Measurements from ENCODE around the gene RAE1.

The RAE1 gene

GRCh38 chr20:57401565-57401918 is 50.5 kb downstream of the RAE1 start:
- DNase-seq: no peak

- no peak for DNase-seq
Measured at GRCh38 chr20:57402206-57403125, 51.4 kb downstream of the RAE1 start.

- DNase-seq: no peak
Measured at GRCh38 chr20:57403216-57403615, 52.2 kb downstream of the RAE1 start.

DNA sequence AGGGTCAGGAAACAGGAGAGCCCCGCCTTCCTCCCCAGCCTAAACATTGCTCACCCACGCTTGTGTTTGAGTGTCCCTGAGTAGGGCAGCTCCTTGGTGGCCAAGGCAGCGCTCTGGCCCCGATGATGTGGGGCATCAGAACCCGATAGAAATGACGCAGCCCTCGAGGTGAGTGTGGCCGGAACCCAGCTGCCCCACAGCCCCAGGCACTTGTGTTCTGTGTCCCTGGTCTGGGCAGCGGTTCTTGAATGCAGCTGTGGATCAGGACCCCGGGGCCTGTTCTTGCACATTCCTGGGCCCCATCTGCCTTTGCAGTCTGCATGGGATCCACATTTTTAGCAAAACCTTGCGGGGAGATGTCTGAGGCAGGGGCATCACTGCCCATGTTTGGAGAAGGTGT is 53.0 kb downstream of the RAE1 start:
- DNase-seq: no peak

DNA sequence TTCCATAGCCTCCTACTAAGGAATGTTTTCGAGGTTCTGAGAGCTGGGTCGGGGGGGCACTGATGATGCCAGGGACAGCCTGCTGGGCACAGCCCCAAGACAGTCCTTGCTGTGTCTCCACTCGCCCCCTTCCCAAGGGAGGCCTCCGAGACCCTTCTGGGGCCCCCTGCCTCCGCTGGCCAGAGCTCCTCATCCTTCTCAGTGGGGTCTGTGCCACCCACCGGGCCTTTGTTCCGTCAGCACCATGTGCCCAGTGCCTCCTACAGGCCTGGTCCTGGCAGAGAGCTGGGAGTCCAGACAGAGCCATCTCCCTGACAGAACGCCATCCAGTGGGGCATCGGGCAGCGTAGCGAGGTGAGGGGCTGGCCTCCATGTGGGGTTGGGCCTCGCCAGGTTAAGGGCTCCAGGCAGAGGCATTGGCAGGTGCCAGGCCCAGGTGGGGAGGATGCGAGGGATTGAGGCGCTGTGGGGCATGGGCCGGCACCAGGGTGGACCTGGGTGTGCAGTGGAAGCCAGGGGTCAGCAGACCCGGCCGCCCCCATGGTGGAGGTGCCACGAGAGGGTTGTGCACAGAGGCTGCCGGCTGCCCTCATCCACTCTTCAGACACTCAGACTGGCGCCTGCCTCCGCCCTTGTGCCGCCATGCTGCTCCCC is 53.5 kb downstream of the RAE1 start:
- DNase-seq: no peak

GRCh38 chr20:57405236-57406016 is 54.4 kb downstream of the RAE1 start:
- DNase-seq: no peak

DNA sequence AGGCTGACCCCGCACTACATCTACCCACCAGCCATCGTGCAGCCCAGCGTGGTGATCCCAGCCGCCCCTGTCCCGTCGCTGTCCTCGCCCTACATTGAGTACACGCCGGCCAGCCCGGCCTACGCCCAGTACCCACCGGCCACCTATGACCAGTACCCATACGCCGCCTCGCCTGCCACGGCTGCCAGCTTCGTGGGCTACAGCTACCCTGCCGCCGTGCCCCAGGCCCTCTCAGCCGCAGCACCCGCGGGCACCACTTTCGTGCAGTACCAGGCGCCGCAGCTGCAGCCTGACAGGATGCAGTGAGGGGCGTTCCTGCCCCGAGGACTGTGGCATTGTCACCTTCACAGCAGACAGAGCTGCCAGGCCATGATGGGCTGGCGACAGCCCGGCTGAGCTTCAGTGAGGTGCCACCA is 56.5 kb downstream of the RAE1 start:
- DNase-seq: no peak

DNA sequence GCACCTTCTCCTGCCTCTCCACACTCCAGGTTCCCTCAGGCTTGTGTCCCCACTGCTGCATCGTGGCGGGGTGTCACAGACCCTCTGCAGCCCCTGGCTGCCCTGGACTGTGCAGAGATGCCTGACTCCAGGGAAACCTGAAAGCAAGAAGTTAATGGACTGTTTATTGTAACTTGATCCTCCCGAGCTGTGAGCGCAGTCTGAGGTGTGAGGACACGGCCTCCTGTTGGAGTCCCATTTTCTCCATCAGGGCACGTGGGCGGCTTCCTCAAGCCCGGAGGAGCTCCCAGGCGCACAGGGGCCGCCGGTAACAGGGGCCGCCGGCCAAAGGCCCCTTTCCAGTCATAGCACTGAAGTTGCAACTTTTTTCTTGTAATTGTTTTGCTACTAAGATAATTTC is 57.1 kb downstream of the RAE1 start:
- no peak for DNase-seq

DNA sequence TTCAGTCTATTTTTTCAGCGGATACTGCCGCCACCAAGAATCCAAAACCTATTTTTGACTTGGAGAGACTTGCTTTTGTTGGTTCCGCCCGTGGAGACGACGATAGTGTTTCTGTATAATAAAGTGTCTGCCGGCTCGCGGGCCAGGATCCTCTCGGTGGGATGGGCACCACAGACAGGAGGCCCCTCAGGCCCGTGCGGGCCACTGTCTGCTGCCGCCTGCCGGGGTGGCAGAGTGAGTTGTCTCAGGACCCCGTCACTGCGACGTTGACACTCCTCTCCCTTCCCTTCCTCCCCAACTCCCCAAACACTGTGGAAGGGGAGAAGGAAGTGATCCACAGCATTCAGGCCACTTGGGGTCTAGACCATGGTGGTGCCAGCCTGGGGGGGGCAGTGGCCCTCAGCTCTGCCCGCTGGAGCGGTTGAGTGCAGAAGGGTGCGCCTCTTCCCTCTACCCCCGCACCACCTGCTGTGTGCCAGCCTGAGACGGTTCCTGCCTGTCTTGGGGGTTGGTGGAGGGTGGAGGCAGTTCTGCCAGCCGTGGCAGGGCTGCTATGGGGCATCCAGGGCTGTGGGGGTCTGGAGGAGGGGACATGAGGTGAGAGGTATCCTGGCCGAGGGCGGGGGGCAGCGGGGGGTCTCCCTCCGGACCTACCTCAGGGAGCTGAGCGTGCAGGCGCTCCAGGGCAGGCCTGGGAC is 57.6 kb downstream of the RAE1 start:
- no peak for DNase-seq

GRCh38 chr20:57409316-57409671 is 58.2 kb downstream of the RAE1 start:
- DNase-seq: no peak

- DNase-seq: no peak
Measured at GRCh38 chr20:57409672-57410397, 58.8 kb downstream of the RAE1 start.

DNA sequence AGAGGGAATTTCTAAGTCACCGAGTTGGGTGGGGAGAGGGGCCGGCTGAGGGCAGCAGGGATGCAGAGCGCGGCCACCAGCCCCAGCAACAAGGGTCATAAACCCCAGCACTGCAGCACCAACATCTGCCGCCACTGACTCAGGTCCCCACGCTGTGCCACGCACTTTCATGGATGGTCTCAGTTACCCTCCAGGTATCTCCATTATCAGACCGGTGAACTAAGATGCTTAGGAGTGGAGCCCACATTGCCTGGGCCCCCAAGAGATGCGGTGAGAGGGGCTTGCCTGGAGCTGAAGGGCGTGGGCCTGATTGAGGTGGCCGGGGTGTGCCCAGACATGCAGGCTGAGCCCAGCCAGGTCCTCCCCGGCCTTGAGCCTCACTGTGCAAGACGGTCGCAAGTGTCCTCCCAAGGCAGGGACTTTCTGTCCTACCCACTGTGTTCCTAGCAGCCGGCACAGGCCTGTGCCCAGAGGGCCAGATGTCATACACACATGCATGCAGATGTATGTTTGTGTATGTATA is 59.4 kb downstream of the RAE1 start:
- DNase-seq: no peak

DNA sequence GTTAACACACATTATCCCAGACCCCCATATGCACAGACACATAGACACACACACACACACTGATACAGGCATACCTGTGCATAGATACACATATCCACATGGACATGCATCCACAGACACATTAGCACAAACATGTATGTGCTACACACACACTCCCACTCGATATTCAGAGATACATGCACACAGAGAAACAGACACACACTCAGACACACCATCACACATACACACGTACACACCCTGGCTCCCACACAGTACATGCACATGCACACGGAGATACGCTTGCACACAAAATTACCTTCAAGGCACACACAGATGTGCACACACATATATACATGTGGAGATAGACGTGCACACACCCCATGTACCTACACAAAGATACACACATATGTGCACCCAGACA is 59.9 kb downstream of the RAE1 start:
- DNase-seq: no peak

DNA sequence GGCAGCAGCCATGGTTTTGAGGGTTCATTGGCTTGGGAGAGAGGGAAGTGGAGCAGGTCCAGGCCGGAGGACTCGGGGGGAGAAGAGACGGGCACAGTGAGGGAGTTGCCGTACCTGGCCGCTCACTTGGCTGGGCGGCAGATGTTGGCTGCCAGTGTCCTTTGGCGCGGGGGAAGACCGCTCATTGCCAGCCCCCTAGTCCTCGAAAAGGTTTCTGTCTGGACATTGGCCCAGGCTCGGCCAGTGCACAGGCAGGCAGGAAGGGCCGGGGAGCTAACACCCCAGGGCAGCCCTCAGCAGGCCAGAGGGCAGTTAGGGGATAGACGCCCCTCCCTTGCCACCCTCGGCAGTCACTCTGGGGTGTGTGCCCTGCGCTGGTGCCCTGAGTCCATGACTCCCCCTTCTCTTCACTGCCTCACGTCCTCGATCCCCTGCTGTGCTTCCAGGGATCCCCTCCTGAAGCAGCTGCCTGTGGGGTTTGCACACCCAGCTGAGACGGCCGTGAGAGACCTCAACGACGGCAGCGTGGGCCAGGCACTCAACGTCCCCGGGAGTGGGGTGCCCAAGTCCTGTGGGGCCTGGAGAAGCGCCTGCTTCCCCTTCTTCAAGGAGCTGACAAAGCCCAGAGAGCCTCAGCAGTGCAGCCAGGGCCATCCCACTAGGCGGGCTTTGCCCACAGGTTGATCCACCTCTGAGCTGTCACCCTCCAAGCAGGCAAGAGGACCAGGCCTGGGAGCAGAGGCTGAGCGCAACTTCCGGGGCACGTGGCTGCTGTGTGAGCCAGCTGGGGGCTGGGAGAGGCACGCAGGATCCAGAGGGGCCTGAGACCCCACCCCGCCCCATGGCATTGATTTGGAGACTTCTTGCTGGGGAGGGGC is 60.6 kb downstream of the RAE1 start:
- DNase-seq: no peak

- no peak for DNase-seq
Measured at GRCh38 chr20:57412347-57413029, 61.4 kb downstream of the RAE1 start.

DNA sequence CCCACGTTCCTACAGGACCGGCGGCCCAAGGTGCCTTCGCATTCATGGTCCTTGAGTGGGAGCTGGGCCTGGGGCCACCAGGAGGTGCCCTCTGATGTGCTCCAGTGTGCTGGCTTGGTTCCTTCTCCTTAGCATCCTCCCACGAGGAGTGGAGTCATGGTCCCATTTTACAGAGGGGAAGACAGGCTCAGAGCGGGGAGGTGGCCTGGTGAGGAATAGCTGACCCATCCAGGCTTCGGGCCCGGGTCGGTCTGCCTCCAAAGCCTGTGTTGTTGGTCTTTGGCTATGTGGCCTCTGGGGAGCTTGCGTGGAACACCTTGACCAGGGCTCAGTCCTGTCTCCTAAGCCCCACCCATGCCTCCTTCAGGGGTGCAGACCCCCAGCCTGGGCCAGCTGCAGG is 62.9 kb downstream of the RAE1 start:
- no peak for DNase-seq

- no peak for DNase-seq
Measured at GRCh38 chr20:57414867-57415592, 64.0 kb downstream of the RAE1 start.

DNA sequence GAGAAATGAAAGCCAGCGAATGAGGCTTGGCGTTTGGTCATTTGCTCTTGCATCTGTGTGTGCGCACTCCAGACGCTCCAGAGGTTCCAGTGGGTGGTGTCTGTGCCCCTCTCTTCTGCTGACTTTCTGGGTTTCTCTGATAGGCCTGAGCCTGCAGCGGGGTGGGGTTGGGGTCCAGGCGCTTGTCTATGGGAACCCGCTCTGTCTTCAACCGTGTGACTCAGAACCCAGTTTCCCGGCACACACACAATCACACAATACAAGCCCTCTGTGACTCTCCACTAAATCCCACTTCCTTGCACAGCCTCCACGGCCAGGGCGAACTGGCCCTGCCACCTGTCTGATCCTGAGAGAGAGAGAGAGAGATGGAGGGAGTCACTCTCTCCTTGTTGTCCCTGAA is 64.7 kb downstream of the RAE1 start:
- no peak for DNase-seq

- DNase-seq: no peak
Measured at GRCh38 chr20:57416296-57417022, 65.4 kb downstream of the RAE1 start.
